Measurements from ENCODE around the gene CFAP65. TPM values are rescaled to one million over a fixed set of nuclear protein-coding genes. Genes with fewer than 3 reads are reported as not detected.

Gene CFAP65
- total and polyA plus RNA-seq, 2 of the 13 experiments (the other 11 are each of a cell fraction or from before 2014, with no cell fraction given), result 0.05 TPM; not detected in 1

DNA sequence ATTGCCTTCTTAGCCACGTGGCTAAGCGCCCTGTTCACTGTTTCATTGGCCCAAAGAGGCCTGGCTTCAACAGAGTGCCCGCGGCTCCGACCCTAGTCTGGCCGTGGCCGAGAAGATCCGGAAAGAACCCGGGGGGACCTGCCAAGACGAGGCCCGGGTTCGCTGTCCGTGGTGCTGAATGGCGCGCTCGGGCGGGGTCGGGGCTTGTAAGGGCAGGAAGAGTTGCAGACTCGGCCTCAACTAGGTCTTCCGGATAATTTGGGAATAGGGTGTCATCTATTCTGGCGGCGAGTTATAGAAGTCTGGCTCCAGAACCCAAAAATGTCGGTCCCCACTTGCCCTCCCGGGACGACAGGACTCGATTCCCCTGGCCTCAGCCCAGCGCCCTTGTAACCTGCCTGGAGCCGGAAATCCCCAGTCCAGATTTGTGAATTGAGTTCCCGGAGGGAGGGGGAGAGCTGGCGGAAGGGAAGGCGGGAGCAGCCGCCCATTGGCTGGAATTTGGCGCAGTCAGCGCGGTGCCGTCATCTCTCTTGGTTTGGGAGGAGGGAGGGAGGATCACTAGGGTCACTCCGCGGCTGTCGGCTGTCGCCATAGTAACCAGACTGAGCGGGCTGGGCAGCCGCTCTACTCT lies 78.3 kb downstream of the CFAP65 start (continued):
- TF ChIP-seq RERE (CRISPR knock-in tag; IDR thresholded peaks at IDR 0.05; ENCODE audit: low read depth), result no peak
- TF ChIP-seq, protein P1, sequence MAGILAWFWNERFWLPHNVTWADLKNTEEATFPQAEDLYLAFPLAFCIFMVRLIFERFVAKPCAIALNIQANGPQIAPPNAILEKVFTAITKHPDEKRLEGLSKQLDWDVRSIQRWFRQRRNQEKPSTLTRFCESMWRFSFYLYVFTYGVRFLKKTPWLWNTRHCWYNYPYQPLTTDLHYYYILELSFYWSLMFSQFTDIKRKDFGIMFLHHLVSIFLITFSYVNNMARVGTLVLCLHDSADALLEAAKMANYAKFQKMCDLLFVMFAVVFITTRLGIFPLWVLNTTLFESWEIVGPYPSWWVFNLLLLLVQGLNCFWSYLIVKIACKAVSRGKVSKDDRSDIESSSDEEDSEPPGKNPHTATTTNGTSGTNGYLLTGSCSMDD (CRISPR knock-in tag; IDR thresholded peaks at IDR 0.05), result peak; percentile 57; the same call in 1 of the 2 replicates
- no peak for TF ChIP-seq NR2C2 (CRISPR knock-in tag; IDR thresholded peaks at IDR 0.05; ENCODE audit: borderline replicate concordance)
- TF ChIP-seq HNRNPLL (IDR thresholded peaks at IDR 0.05; ENCODE audit: low read depth, low read length, poor library complexity, severe bottlenecking), result no peak
- no peak for TF ChIP-seq CHD2 (IDR thresholded peaks at IDR 0.05; ENCODE audit: low read depth, low read length)
- peak; percentile 97 for TF ChIP-seq ZNF792 (CRISPR knock-in tag; IDR thresholded peaks at IDR 0.05)
- peak; percentile 66; the same call in 1 of the 2 replicates for TF ChIP-seq ELF3 (CRISPR knock-in tag; IDR thresholded peaks at IDR 0.05)
- no peak for TF ChIP-seq MLX (CRISPR knock-in tag; IDR thresholded peaks at IDR 0.05)
- TF ChIP-seq SMAD3 (CRISPR knock-in tag; IDR thresholded peaks at IDR 0.05), result peak; percentile 94
- TF ChIP-seq SIN3A (IDR thresholded peaks at IDR 0.05; ENCODE audit: borderline replicate concordance, low read depth, low read length), result peak; percentile 61; the same call in 1 of the 2 replicates
- no peak for TF ChIP-seq MZF1 (CRISPR knock-in tag; IDR thresholded peaks at IDR 0.05; ENCODE audit: borderline replicate concordance)
- TF ChIP-seq ZNF709 (CRISPR knock-in tag; IDR thresholded peaks at IDR 0.05), result peak; percentile 94
- TF ChIP-seq ZFP37 (CRISPR knock-in tag; IDR thresholded peaks at IDR 0.05; ENCODE audit: borderline replicate concordance), result peak; percentile 94
- TF ChIP-seq, protein P2, sequence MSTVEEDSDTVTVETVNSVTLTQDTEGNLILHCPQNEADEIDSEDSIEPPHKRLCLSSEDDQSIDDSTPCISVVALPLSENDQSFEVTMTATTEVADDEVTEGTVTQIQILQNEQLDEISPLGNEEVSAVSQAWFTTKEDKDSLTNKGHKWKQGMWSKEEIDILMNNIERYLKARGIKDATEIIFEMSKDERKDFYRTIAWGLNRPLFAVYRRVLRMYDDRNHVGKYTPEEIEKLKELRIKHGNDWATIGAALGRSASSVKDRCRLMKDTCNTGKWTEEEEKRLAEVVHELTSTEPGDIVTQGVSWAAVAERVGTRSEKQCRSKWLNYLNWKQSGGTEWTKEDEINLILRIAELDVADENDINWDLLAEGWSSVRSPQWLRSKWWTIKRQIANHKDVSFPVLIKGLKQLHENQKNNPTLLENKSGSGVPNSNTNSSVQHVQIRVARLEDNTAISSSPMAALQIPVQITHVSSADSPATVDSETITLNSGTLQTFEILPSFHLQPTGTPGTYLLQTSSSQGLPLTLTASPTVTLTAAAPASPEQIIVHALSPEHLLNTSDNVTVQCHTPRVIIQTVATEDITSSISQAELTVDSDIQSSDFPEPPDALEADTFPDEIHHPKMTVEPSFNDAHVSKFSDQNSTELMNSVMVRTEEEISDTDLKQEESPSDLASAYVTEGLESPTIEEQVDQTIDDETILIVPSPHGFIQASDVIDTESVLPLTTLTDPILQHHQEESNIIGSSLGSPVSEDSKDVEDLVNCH (CRISPR knock-in tag; IDR thresholded peaks at IDR 0.05), result no peak
- TF ChIP-seq ZFP62 (CRISPR knock-in tag; IDR thresholded peaks at IDR 0.05), result no peak
- TF ChIP-seq PLRG1 (conservative IDR thresholded peaks at IDR 0.05), result no peak
- TF ChIP-seq, protein P3, sequence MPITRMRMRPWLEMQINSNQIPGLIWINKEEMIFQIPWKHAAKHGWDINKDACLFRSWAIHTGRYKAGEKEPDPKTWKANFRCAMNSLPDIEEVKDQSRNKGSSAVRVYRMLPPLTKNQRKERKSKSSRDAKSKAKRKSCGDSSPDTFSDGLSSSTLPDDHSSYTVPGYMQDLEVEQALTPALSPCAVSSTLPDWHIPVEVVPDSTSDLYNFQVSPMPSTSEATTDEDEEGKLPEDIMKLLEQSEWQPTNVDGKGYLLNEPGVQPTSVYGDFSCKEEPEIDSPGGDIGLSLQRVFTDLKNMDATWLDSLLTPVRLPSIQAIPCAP (CRISPR knock-in tag; IDR thresholded peaks at IDR 0.05; ENCODE audit: low read depth), result no peak
- TF ChIP-seq ZSCAN21 (CRISPR knock-in tag; IDR thresholded peaks at IDR 0.05; ENCODE audit: borderline replicate concordance), result peak; percentile 85

All from HepG2 (cell line).